ENCODE data around the gene PCBP4.

The PCBP4 gene

DNA sequence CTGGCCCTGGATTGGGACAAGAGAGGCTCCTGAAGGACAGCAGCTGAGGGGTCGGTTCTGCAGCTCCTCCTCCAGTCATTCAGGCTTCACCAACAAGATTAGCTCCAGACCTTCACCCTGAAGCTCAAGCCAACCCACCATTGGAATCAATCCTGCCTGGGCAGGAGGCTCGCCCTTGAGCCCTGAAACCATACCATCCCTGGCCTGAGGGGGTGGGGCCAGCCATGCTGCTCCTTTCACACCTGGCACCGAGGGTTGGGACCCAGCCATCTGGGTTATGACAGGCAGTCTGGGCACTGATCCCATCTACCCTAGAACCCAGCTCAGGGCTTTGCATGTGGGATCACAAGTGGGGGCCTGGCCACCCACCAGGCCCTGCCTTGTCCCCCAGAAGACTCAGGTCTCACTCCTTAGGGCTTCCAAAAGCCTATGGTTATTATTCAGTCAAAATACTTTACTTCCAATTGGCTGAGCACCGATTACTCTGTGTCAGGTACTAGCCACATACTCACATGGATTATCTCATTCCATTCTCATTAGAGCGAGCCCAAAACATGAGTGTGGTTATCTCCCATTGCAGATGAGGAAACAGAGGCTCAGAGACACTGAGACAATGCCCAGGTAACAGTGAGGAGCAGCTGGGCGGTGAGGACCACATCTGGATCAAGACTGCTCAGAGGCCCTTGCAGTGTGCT, 3.5 kb upstream of the PCBP4 start:
- DNase-seq: no peak

DNA sequence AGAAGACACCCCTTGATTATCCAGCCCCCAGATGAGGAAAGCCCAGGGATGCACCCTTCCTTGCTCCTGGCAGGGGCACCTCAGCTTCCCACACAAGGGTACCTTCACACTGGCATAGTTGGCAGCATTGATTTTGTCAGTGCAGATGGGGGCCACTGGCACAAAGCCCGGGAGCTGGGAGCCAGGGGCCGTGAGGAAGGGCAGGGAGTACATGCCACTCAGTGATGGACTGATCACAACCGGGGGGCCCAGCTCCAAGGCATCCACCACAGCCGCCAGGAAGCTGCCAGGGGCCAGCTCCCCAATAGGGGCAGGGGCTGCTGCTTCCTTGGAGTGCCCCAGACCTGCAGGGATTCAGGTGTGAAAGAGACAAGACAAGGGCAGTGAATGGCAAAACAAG, 2.6 kb upstream of the PCBP4 start:
- no peak for DNase-seq

DNA sequence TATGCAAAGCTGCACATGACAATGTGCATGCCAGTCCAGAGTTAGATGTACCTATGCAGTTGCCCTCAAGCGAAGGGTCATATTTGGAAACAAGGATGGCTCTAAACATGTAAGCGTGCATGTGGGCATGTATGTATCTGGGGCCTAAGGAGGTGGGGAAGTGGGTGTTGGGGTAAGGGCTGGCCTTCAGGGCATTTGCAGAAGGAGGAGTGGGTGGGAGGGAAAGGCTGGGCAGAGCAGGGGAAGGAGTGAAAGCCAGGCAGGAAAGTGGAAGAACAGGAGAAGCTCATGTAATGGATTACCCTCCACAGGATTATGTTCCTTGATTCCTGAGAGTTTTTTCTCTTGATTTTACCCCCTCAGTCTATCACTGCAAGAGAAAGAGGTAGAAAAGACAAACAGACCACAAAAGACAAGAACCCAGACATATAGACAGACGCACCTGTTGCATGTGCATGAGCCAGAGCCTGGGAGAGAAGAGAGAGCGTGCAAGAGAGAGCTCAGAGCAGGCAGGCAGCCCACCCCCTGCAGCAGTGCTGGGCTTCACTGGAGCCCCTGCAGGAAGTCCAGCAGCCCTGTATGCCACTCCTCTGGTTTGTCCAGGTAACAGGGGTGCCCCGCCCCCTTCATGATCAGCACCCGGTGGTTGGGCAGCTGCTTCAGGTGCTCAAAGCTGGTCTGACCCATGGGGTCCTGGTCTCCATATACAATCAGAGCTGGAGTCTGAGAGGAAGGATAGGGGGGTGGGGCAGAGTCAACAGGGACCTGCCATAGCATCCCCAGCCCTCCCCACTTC, 1.8 kb upstream of the PCBP4 start:
- DNase-seq: no peak

DNA sequence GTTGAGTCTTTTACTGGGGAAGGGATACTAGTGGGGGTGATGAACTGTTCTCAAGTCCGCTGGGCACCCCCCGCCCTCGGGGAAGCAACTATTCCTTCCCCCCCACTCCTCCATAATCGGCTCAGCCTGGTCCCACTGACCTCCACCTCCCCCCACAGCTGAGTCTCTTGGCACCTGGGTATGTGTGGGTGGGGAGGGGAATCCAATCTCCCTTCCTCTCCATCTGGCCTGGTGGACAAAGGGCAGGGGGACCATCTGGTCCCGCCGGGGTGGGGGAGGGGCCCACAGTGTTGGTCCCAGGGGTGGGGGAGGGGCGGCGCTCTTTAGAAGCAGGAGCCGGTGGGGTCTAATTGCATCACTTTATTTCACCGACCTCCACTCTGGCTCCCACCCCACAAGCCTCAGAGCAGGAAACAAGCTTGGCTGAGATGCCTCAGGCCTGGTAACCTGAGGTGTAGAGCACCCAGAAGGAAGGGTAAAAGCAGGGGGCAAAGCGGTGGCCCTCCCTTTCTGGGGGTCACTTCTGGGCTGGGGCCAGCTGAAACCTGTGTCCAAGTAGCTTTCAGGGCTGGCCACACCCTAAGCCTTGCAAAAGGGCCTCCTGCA, 1.0 kb upstream of the PCBP4 start:
- DNase-seq: no peak

DNA sequence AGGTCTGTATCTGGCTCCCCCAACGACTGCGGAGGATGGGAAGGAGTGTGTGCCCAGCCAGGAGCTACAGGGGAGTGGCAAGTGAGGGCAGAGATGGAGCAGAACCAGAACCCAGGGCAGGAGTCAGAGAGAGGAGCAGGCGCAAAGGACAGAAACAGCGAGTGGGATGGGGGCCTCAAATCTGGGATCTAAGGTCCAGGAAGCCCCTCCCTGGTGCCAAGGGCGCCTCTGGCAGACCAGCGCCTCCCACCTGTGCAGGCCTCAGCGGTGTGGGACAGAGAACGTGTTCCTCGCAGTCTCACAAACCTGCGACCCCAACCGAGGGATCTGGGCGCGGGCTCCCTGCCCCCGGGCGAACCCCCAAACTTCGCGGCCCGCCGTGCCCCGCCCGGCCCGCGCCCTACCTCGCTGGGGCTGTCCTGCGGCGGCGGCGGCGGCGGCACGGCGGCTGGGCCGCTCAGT, 301 bp downstream of the PCBP4 start:
- no peak for DNase-seq

DNA sequence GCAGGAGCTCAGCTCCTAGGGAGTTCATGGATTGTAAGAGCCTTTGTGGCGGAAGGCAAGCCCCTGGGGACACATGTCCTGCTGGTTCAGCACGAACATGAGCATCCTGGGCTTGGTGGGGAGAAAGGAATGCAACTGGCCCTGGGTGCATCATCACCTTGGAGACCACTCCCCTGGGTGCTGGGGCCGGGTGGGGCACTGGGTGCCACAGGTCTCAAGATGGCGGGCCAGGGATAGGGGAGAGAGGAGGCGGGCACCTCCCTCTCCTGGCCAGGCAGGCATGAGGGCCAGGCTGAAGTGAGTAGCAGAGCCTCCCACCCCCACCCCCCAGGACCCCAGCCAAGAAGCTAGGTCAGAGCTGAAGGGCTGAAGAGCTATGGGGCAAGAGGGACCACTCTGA, 768 bp downstream of the PCBP4 start:
- DNase-seq: no peak

DNA sequence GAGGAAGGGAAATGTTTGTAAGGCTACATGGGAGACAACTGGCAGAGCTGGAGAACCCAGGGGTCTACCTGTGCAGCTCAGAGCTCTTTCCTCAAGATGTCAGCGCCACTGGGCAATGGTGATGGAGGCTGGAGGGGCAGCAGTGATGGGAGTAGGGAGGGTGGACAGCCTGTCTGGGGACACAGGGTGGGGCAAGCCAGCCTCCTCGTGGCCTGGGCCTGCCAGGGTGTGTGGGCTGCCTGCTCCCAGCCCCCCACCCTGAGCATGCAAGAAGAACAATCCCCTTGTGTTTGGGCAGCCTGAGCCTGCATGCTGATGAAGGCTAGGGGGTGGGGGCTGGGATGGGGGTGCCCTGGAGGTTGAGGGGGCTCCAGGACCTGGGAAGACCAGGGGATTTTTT, 1.2 kb downstream of the PCBP4 start:
- DNase-seq: no peak

DNA sequence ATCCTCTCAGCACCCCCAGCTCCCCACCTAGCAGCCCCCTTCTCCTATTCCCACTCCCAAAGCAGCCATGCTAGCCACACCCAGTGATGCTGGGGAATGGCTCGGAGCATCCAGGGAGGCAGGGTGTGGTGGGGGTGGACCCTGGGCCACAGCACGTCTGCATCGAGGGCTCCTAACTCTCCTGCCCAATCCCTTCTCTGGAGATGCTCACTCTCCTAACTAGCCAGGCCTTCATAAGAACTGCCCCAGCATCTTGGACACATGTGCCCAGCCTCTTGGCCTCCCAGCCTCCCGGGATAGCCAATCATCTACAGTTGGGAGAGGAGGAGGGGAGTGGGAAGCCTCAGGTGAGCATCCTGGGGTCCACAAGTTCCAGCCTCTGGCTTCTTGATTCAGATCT, 2.7 kb downstream of the PCBP4 start:
- no peak for DNase-seq

DNA sequence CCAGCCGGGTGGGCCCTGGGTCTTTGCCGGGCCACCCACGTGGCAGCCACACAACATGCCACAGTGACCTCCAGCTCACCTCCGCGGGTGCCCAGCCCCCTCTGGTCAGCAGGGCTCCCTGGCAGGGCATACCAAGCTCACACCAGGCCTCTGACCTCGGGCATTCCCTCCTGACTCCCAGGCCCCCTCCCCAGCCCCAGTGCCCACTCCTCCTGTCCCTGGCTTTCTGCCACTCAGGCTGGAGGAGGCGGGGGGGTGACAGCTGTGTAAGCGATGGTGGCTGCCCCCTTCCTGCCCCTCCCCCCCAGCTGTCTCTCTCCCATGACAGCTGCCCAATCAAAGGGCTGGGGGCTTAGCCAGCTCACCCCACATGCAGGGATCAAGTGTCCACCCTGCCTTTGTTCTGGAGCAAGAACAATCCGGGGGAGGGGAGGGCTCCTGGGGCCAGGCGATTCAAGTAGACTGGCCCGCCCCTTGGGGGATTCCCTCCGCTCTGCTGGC, 3.3 kb downstream of the PCBP4 start:
- DNase-seq: no peak

DNA sequence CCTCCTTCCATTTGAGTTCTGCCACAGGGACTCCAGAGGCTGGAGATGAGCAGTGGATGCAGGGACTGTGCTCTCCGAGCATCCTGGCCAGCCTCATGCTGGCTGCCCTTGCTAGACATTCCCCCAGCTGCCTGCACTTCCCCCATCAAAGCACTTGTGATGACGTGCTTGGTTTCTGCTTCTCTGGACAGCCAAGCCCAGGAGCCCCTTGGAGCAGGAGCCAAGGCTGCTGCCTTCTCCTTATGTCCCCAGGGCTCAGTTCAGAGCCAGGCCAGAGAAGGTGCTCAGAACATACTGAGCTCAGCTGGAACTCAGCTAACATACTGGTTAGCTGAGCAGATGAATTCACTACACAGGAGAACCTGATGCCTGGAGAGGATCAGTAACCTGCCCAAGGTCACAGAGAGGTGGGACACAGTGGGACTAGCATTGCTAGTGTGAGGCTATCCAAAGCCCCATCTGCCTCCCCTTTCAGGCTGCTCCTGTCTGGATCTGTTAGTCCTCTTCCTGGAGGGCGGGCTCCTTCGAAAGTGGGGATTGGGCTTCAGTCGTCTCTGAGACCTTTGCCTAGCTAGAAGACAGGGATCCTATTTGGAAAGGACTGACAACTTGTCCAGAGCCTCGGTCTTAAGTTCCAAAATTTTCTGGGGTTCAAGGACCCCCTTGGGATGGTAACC, 4.3 kb downstream of the PCBP4 start:
- DNase-seq: no peak

DNA sequence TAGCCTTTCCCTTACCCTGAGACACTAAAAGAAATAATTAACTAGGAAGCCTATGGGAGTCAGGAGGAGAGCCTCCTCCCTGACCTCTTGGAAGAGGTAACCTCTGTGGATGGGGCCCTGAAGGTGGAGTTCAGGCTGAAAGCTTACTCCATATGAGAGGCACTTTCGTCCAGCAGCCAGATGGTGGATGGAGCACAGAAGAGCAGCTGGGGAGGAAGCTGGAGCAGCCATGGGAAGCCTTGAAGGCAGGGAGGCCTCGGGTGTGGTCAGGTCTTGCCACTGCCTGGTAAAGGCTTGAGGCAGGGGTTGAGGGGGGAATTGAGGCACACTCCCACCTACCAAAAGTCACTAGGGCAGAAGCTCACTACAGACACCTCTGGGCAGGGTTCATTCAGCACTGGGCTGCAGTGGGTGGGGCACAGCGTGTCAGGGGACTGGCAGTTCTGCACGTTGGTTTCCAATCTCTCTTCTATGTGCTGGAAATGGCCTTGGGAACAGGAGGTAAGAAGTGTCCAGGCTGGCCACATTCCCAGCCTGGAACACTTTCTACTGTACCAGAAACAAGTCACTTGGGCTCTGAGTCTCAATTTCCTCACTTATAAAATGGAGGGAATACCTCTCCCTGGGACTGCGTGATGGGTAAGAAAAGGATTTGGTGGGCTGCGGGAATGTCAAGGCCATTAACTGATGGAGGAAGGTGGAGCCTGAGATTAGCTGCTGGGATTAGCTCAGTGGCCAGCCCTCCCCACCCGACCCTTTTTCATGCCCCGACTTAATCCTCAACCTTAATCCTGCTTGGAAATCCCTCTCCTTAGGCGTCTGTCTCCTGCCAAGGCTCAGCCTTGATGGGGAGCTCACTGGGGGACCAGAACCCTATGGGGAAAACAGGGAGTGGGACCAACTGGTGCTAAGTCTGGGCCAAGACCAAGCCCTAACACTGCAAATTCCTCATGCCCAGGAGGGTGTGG, 5.4 kb downstream of the PCBP4 start:
- no peak for DNase-seq

DNA sequence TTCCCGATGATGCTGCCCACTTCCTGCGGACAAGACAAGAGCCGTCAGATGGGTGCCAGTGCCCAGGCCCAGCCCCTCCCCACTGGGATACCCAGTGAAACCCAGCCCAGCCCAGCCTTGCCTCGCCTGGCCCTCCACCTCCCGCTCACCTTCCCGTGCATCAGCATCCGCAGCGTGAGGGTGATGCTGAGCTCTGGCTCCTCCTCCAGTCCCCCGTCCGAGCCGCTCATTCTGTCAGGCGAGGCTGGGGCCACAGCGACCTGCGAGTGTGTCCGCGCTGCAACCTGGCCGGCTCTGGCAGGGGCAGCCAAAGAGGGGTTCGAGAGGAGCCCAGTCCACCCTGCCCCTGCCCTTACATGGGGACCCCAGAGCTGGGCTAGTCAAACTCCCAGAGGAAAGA, 6.2 kb downstream of the PCBP4 start:
- DNase-seq: no peak

DNA sequence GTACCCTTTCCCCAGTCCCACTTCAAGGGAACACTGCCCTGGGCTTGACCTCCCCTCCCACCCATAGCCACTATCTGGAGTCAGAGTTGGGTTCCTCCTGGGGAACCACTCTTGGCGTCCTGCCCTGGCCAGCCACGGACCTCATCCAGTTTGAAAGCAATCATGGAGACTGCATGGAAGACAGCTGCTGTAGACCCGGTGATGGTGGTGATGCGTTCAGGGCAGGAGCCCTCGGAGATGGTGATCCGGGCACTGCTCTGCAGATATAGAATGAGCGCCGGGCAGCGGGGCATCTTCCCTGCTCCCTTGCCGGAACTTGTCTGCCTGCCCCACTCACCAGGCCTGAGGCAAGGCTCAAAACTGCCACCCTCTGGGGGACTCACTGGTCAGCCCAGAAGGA, 6.9 kb downstream of the PCBP4 start:
- no peak for DNase-seq

DNA sequence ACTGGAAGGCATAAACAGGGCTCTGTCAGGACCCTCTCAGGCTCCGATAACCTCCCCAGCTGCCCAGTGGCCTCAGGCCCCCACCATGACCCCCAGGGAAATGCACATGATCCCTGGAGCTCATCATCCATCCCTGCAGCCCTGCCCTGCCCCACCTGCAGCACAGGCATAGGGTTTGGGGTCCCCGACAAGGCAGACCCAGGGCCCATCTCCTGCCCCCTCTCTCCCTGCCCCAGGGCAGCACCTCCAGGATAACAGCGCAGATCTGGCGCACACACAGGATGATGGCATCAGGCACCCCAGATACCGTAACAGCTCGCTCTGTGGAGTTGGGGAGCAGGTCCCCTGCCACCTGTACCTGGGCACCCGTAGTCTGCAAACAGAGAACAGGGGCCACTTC, 7.6 kb downstream of the PCBP4 start:
- no peak for DNase-seq

DNA sequence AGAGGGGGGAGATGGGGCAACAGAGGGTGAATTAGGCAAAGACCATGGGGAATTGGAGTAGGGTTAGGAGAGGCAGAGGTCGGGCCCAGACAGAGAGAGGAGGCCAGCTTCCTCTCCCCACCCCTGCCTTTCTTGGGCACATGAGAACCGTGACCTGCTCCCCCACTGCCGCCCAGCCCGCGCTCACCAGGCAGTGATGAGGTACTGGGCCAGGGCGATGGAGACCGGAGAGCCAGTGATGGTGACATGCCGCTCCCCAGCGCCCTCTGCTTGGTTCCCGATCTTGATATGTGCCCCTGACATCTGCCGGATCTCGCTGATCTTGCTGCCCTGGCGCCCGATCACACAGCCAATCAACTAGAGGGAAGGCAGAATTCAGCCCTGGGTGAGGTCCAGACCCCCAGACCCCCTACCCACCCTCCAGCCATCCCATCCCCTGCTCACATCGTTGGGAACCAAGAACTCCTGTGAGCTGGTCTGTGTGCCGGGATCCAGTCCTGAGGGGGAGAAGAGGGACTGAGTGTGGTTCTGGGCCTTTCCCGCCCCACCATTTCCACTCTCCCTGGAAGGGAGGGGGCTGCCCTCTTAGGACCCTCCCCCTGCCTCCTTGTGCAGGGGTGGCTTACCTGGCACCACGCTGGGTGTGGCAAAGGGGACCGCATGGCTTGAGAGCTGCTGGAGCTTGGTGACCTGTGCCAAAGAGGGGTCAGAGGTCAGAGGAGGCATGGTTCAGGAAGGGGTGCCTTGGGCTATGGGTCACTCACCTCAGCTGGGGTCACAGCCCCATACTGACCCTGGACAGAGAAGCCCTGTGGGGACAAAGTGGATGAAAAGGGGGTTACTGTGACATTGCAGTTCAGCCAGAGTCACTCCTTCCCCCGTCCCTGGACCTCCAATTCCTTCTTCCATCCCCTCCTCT, 8.4 kb downstream of the PCBP4 start:
- no peak for DNase-seq

DNA sequence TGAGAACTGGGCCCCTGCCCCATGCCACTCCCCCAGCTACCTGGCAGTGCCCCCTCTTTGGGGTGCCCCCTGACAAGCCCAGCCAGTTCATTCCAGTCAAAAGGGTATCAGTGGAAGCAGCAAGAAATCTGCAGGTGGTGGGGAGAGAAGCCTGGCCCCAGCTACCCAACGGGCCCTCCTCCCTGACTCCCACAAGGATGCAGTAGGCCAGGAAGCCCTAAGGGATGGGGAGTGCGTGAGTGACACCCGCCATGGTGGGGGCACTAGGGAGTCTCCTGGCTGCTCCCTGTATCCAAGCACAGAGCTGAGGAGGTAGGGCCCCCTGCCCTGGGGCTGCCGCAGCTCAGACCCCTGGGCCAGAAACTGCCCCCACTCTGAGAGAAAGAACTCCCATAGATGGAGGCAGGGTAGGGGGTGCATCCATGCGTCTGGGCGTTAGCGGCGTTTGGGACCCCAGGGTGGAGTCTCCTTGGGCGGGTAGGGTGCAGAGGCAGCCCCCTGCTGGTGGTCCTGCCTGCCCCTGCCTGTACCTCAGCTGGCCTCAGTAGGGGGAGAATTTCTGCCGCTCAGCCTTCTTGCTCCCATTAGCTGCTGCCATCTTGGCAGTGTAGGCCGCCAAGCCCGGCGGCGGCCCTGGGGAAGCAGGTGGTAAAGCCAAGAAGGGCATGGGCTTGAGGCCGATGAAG, 9.6 kb downstream of the PCBP4 start:
- no peak for DNase-seq

DNA sequence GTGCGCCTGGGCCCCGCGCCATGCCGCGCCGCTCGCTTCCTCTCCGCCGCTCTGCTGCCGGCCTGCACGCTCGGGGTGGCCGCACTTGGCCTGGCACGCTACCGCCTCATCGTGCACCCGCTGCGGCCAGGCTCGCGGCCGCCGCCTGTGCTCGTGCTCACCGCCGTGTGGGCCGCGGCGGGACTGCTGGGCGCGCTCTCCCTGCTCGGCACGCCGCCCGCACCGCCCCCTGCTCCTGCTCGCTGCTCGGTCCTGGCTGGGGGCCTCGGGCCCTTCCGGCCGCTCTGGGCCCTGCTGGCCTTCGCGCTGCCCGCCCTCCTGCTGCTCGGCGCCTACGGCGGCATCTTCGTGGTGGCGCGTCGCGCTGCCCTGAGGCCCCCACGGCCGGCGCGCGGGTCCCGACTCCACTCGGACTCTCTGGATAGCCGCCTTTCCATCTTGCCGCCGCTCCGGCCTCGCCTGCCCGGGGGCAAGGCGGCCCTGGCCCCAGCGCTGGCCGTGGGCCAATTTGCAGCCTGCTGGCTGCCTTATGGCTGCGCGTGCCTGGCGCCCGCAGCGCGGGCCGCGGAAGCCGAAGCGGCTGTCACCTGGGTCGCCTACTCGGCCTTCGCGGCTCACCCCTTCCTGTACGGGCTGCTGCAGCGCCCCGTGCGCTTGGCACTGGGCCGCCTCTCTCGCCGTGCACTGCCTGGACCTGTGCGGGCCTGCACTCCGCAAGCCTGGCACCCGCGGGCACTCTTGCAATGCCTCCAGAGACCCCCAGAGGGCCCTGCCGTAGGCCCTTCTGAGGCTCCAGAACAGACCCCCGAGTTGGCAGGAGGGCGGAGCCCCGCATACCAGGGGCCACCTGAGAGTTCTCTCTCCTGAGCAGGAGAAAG, 11.1 kb downstream of the PCBP4 start:
- DNase-seq: peak; percentile 43

DNA sequence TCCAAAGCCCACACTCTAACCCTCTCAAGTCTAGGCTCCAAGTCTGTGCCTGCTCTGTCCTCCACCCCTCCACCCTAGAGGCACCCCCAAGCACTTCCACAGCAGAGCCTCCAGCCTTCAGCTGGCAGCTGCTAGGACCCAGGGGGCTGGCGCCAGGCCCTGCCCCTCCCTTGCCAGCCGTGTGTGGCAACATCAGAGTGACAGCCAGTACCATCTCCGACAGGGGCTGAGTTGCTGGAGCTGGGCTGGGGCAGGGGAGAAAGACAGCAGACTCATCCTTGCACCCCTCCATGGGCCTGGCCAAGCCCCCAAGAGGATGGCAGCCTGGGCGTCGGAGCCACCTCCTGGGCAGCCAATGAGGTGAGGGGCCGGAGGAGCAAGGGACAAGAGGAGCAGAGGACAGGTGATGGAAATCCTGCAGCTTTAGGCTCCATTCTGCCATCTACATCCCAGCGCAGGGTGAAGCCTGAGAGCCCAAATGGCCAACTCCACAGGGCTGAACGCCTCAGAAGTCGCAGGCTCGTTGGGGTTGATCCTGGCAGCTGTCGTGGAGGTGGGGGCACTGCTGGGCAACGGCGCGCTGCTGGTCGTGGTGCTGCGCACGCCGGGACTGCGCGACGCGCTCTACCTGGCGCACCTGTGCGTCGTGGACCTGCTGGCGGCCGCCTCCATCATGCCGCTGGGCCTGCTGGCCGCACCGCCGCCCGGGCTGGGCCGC, 11.9 kb downstream of the PCBP4 start, which contains the start of gene GPR62:
Gene GPR62 (plus strand): TSS at position 207 of the 718 bp plus-strand sequence. CDS start 272 bp downstream, at position 479.
- no peak for DNase-seq
